Neutrophil (primary cell): ENCODE results near the gene TEDC2.

Experiments used
- H3K27ac ChIP-seq: fragments of 200-600 bp; sonication (generic); 2 replicates; pipeline ENCODE4 v1.5.1; 2016; ENCODE audit warnings: mild to moderate bottlenecking, moderate library complexity
- H3K27me3 ChIP-seq: fragments of 200-600 bp; sonication (generic); 2 replicates; pipeline ENCODE4 v1.6.0; 2016; ENCODE audit warnings: mild to moderate bottlenecking
- H3K36me3 ChIP-seq: fragments of 200-600 bp; sonication (generic); 2 replicates; pipeline ENCODE4 v1.5.1; 2017
- H3K4me1 ChIP-seq, 2 experiments: fragments of 200-600 bp in 1 of 2; sonication (generic) in 1 of 2; 1 replicate in 1 of 2; 2 replicates in 1 of 2; pipeline versions ENCODE4 v1.5.1 to v1.6.1; 2013 to 2016; ENCODE audit warnings: low read depth in 1 of 2, low read length in 1 of 2, mild to moderate bottlenecking in 1 of 2, moderate library complexity in 1 of 2; ENCODE audit not compliant: control insufficient read depth in 1 of 2, insufficient read depth in 1 of 2
- H3K4me3 ChIP-seq, 2 experiments: fragments of 200-600 bp in 1 of 2; sonication (generic) in 1 of 2; 1 replicate in 1 of 2; 2 replicates in 1 of 2; pipeline ENCODE4 v1.5.1; 2013 to 2016; ENCODE audit warnings: low read depth in 1 of 2, low read length in 1 of 2, mild to moderate bottlenecking in 1 of 2, moderate library complexity in 1 of 2
- H3K9me3 ChIP-seq: fragments of 200-600 bp; sonication (generic); 2 replicates; pipeline ENCODE4 v1.5.1; 2016
- CTCF ChIP-seq: fragments of 200-600 bp; sonication (generic); IDR thresholded peaks from 2 replicates; pipeline ENCODE4 v1.5.1; 2016; ENCODE audit warnings: antibody characterized with exemption

Gene TEDC2

GRCh38 chr16:2511996-2512734 lies 52.3 kb downstream of the TEDC2 start:
- TF ChIP-seq CTCF, result no peak
- Histone ChIP-seq H3K4me3 (no peak overlapping the region), H3K27me3 (no peaks in the 10 kb centered on the region), H3K4me1 (peaks cover 65 to 67% of the 10 kb centered on the region in 2 experiments), H3K9me3 (no peaks in the 10 kb centered on the region), H3K27ac (peak overlapping the region; percentile 100), H3K36me3 (no peaks in the 10 kb centered on the region)

- TF ChIP-seq CTCF, result no peak
- no peaks in the 10 kb centered on the region for H3K27me3 ChIP-seq
- peak overlapping the region; percentile 73 to 96 for H3K4me3 ChIP-seq
- H3K36me3 ChIP-seq, result no peaks in the 10 kb centered on the region
- no peaks in the 10 kb centered on the region for H3K9me3 ChIP-seq
- peak overlapping the region; percentile 100 for H3K27ac ChIP-seq
- H3K4me1 ChIP-seq, result peaks cover 65 to 67% of the 10 kb centered on the region in 2 experiments
These were observed 53.0 kb downstream of the TEDC2 start for GRCh38 chr16:2512735-2513404.

- TF ChIP-seq CTCF, result peak; percentile 31
- Histone ChIP-seq H3K27ac (peak within 1 kb of the TSS; percentile 100), H3K4me3 (peak within 1 kb of the TSS; percentile 73 to 96), H3K4me1 (peaks cover 65 to 67% of the 10 kb centered on the region in 2 experiments), H3K9me3 (no peaks in the 10 kb centered on the region), H3K36me3 (no peaks in the 10 kb centered on the region), H3K27me3 (no peaks in the 10 kb centered on the region)
These were observed 53.8 kb downstream of the TEDC2 start, which contains the start of gene ATP6V0C for GRCh38 chr16:2513405-2514332. Gene ATP6V0C (plus strand): TSS chr16:2513952. CDS start chr16:2514104, 152 bp downstream.
